DMS114 treated with DMSO at 0.1 percent for 48 hours (cell line): ENCODE results near the gene APOO.
"Not testable (repeated sequence)": the region's sequence is repeated elsewhere in the genome, so short reads cannot be mapped to it uniquely, and the experiment has no call there.

Experiments
- DNase-seq: peaks from one replicate; lab custom pipeline; 2025; ENCODE audit not compliant: unreplicated experiment; lab: John Stamatoyannopoulos, UW

Gene APOO

GRCh38 chrX:23861952-23862351 lies 45.8 kb downstream of the APOO start:
- not testable (repeated sequence) for DNase-seq

GRCh38 chrX:23861215-23861896 lies 46.4 kb downstream of the APOO start:
- DNase-seq = no peak

- not testable (repeated sequence) for DNase-seq
Measured at GRCh38 chrX:23859238-23859637, 48.5 kb downstream of the APOO start.

- no peak for DNase-seq
Measured at GRCh38 chrX:23857935-23858334, 49.8 kb downstream of the APOO start.

- DNase-seq = no peak
Measured at GRCh38 chrX:23857363-23857762, 50.4 kb downstream of the APOO start.

- no peak for DNase-seq
Measured at GRCh38 chrX:23855569-23855968, 52.2 kb downstream of the APOO start.

- DNase-seq = no peak
Measured at GRCh38 chrX:23854945-23855344, 52.8 kb downstream of the APOO start.

- no peak for DNase-seq
Measured at GRCh38 chrX:23854122-23854521, 53.6 kb downstream of the APOO start.

- DNase-seq = no peak
Measured at GRCh38 chrX:23851544-23851943, 56.2 kb downstream of the APOO start.

- DNase-seq = no peak
Measured at GRCh38 chrX:23849241-23849640, 58.5 kb downstream of the APOO start.

GRCh38 chrX:23845351-23845817 lies 62.4 kb downstream of the APOO start:
- DNase-seq = no peak

GRCh38 chrX:23844502-23845138 lies 63.1 kb downstream of the APOO start:
- DNase-seq = no peak

- DNase-seq = no peak
Measured at GRCh38 chrX:23841847-23842522, 65.8 kb downstream of the APOO start.

- DNase-seq = no peak
Measured at GRCh38 chrX:23840674-23841073, 67.1 kb downstream of the APOO start.

- no peak for DNase-seq
Measured at GRCh38 chrX:23838953-23839352, 68.8 kb downstream of the APOO start.

GRCh38 chrX:23832721-23833120 lies 75.0 kb downstream of the APOO start:
- no peak for DNase-seq

- no peak for DNase-seq
Measured at GRCh38 chrX:23828881-23829280, 78.9 kb downstream of the APOO start.

- DNase-seq = no peak
Measured at GRCh38 chrX:23826653-23827052, 81.1 kb downstream of the APOO start.

- DNase-seq = no peak
Measured at GRCh38 chrX:23826216-23826615, 81.5 kb downstream of the APOO start.

- no peak for DNase-seq
Measured at GRCh38 chrX:23825675-23826074, 82.1 kb downstream of the APOO start.

GRCh38 chrX:23822841-23823240 lies 84.9 kb downstream of the APOO start:
- DNase-seq = no peak

GRCh38 chrX:23822397-23822796 lies 85.3 kb downstream of the APOO start:
- no peak for DNase-seq
